HG03066 (cell line): ENCODE data around the gene TOP1.

Experiments
- ATAC-seq: cut with Tn5 transposase; IDR thresholded peaks from one replicate; pipeline ENCODE4 v1.9.1; 2021; ENCODE audit warnings: low read depth; ENCODE audit not compliant: unreplicated experiment

TOP1 gene

DNA sequence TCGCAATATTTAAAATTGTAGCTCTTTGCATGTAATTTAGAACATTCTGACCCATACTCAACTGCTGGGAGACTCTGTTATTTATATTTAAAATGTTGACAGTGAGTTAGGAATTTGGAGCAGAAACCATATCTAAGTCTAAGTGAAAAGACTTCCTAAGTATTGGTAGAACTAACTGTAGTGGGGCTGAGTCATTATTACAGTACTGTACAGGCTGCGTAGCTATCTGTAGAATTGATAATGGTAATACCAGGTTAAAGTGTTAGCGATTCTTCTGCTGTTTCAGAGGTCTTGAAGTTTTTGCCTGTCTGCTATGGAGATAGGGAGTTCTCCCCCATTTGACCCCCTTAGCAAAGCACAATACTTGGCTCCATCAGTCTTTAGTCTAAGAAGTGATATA lies 3.6 kb downstream of the TOP1 start:
- ATAC-seq = no peak

GRCh38 chr20:41034239-41034638 lies 5.6 kb downstream of the TOP1 start:
- ATAC-seq = no peak

- ATAC-seq = no peak
These were observed 6.6 kb downstream of the TOP1 start for GRCh38 chr20:41035207-41035606.

DNA sequence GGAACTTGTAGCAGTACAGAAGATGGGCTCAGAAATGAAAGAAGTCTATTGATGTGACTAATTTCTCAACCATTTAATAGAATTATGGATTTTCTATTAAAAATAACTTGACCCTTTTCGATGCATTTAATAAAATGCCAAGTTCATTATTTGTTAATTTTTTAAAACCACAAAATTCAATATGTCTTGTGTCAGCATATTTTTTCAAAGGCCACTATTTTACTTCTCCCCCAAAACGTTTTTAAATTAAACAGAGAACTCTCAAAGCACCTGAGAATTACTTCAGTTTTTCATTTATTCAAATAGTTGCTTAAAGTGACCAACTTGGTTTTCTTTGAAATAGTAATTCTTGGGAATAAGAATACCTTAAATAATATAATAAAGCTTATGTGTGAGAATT lies 8.6 kb downstream of the TOP1 start:
- ATAC-seq = no peak

GRCh38 chr20:41038149-41038877 lies 9.7 kb downstream of the TOP1 start:
- no peak for ATAC-seq

DNA sequence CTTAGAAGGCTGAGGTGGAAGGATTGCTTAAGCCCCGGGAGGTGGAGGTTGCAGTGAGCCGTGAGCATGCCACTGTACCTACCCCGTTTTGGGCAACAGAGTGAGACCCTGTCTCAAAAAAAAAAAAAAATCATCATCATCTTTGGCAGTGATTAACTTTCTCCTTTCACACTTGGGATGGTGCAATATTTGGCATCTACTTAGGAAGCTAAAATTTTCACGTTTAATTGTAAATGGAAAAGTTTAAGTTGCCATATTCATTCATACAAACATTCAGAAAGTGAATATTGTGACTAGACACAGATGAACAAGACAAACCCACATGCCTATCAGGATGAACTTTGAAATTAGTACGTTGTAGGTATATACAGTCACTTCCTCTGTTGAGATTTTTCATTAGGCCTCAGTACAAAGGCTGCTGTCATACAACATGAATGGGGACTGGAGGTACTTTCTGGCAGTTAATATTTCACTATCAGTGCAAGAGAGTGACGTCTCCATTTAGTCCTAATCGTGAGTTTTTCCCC lies 10.3 kb downstream of the TOP1 start:
- ATAC-seq = no peak

DNA sequence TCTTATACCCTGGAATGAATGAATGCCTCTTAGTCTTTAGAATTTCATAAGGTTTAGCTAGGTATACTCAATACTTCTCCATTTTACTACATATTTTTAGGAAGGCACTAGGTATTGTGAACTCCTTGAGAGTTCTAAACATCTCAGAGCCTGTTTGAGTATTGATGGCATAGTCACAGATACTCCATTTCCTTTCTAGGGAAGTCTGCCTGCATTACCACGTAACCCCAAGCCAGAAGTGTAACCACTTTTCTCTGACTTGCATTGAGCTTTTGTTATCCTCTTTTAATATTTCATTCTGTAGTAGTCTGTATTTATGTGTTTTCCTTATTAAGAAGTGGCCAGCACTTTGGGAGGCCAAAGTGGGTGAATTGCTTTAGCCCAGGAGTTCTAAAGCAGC lies 12.2 kb downstream of the TOP1 start:
- ATAC-seq = no peak

DNA sequence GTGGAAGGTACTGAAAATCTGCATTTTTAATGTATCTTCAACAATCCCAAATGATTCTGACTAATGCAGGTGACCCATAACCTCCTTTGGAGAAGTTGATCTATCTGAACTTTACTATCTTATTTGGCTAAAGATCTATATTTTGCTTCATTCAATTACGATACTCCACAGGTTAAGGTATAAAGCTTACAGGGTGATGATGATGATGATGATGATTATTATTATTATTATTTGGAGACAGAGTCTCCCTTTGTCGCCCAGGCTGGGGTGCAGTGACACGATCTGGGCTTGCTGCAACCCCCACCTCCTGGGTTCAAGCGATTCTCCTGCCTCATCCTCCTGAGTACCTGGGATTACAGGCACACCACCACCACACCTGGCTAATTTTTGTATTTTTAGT lies 13.1 kb downstream of the TOP1 start:
- no peak for ATAC-seq

DNA sequence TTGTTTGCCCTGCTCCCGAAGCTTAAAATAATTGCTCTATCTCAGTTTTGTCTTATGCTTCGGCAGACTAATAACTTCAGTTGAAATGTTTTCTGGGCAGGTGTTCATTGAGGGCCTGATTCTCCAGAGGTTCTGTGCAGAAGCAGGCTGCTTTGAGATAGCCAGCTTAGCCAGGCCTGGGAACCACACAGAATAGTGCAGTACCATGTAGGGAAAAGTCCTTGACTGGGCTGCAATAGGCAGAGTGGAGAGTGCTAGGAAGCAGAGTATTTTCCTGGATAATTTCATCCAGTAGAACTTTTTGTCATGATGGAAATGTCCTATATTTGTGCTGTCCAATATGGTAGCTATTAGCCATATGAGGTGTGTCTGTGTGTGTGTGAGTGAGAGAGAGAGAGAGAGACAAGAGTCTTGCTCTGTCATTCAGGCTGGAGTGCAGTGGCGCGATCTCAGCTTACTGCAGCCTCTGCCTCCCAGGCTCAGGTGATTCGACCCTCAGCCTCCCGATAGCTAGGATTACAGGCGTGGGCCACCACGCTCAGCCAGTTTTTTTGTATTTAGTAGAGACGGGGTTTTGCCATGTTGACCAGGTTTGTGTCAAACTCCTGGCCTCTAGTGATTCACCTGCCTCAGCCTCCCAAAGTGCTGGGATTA lies 15.9 kb downstream of the TOP1 start:
- ATAC-seq = no peak

GRCh38 chr20:41045671-41046070 lies 17.0 kb downstream of the TOP1 start:
- ATAC-seq = no peak

GRCh38 chr20:41046716-41047115 lies 18.1 kb downstream of the TOP1 start:
- no peak for ATAC-seq

DNA sequence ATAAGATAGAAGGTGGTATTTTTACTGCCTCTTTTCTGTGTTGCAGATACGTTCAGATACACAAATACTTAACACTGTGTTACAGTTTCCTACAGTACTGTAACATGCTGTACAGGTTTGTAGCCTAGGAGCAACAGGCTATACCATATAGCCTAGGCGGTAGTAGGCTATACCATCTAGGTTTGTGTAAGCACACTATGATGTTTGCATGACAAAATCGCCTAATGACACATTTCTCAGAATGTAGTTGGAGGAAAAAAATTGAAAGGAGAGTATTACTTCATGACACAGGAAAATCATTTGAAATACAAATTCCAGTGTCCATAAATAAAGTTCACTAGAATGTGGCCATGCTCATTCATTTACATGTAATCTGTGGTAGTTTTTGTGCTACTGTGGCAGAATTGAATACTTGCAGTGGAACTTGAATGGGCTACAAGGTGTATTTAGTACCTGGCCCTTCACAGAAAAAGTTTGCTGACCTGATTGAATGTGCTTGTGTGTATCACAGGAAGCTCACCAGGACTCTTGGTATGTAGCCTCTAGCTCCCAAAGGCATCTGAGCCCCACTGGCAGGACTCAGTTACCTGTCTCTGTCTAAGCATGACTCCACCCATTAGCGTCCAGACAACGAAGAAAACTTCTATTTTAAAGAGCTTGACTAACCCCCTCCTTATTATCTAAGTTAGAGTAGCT lies 18.8 kb downstream of the TOP1 start:
- ATAC-seq = peak; percentile 20

- peak; percentile 39 for ATAC-seq
These were observed 19.3 kb downstream of the TOP1 start for GRCh38 chr20:41047975-41048305.

DNA sequence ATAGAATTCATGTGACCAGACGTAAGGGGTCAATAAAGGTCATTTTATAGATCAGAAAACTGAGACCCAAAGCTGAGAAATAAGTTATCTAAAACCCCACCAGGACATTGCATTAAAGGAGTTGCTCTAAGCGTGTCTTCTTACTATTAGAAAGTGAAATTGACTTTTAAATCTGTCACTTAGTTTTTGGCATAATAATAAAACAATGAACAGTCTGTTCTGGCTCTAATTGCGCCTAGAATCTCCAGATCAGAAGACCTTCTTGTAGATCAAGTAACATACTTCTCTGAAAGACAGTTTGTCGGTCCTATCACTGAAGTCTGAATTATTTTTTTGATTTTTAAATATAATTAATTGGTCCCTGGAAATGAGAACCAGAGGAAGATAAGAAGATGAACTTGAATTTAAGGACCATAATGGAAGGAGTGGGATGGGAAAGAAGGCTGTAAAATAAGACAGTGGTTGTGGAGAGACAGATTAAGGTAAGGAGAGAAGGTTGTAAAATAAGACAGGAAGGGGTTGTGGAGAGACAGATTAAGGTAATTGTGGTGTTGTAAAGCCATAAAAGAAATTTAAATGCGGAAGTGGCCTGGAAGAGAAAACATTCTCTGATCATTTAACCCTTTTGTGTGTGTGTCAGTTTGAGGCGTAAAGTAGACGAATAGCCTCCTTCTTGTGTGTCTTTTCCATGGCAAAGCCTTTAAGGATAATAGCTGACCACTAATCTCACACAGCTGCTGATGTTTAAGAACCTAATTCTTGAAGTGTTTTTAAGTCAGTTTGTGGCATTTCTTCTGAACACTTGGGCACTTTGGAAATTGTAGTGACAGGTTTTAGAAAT lies 20.1 kb downstream of the TOP1 start:
- no peak for ATAC-seq

DNA sequence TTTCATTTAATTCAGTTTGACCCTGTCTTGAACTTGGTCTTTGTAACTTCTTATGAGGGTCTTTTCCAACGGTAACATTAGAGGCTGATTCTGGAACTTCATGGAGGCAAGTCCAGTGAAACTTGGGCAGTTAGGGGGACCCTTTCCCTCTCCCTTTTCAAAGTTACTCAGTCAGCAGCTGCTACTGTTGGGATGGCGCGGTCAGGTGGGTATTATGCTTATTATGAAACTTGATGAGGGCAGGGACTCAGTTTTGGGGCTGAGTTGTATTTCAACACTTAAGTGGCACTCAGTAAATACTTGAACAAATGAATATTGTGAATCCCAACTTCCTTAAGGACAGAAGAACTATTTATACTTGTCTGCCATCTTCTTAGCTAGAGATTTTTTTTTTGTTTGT lies 20.8 kb downstream of the TOP1 start:
- no peak for ATAC-seq

DNA sequence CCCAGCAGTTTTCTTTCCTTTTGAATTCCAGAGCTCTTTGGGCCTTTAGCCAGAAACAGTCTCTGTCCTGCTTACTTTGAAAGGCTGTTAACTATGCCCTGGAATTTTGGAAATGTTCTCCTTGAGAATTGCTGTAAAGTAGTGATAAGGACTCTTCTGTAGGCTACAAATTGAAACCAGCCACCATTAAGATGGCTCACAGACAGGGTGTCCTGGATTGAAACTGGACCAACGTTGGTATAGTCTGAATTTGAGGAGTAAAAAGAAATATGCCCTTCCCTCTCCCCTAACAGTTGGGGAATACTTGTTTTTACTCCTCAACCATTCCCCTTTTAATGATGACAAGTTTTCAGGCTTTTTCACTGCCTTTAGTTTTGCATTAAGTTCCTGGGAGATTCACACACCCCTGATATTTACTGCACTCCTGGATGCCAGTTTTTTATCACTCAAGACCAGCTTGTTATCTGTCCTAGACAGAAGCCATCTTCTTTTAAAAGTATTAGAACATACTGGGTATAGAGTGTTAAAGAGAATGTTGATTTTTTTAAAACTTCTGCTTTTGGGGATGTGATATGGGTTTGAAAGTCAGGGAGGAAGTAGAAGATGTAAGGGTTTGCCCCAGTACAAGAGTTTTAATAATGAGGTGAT lies 21.9 kb downstream of the TOP1 start:
- no peak for ATAC-seq

GRCh38 chr20:41051009-41051825 lies 22.6 kb downstream of the TOP1 start:
- ATAC-seq = no peak

DNA sequence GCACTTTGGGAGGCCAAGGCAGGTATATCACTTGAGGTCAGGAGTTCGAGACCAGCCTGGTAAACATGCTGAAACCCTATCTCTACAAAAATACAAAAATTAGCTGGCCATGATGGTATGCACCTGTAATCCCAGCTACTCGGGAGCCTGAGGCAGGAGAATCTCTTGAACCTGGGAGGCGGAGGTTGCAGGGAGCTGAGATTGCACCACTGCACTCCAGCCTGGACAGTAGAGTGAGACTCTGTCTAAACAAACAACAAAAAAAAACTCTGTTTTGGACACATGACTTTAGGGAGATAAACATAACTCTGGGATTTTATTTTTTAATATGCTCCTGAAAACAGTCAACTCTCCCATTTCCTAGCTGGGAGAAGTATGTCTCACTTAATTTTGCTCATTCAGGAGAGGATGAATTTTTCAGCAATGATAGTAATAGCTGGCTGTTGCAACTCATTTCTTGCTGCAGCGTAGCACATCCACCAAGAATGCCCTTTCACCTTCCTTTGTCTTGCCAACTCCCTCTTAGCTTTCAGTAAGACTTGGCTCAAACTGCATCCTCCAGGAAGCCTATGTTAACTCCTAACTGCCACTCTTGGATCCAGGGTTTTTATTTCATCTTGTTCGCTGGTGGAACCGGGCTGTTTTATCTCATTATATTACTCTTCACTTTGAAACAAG lies 24.3 kb downstream of the TOP1 start:
- ATAC-seq = no peak
